Dedifferentiated amniotic fluid mesenchymal stem cell (primary cell): ENCODE measurements around the gene NR3C1.

ENCODE experiments used
- DNase-seq: peaks from one replicate; pipeline ENCODE4 v3.0.0-alpha.2; 2016; ENCODE audit errors: extremely low spot score

Gene NR3C1

DNA sequence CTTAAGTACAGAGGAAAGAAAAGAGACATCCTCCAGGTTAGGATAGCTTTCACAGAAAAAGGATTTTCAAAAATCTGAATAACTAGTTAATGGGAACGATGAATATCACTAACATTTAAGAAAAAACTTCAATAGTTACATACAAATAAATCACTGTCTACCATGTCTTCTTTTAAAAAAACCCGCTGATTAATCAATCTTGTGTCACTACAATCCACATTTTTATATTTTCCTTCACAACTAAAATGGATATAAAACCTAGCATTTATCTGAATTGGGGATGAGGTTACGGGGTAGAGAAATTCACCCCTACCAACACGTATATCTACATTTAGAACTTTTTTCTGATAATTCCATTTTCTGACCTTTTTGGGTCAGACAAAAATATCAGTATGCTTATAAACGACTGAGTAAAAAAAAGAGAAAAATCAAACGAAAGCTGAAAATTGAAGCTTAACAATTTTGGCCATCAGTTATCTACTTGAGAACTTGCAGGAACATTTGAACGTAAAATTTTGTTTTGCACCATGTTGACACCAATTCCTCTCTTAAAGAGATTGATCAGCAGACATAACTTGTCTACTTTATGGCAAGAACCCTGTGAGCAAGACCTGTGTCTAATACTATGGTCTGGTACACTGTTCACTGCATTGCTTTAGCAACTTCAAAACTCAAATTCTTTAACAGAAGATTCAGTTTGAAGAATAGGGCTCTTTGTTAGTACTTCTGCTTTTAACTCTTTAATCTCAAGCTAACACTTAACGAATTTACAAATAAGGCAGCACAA is 4.8 kb downstream of the NR3C1 start:
- DNase-seq: no peak

DNA sequence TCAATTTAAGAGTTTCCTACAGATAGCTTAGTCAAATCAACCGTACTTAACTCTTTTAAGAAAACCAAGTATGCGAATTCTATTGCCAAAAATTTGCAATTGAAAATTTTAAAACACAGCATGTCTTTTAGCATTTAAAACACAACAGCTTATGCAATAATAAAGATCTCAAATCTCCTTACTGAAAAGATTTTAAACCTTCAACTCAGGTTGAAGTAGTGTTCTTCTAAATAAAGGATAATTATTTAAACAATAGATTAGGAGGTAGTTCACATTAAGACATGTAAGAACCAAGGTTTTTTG is 5.5 kb downstream of the NR3C1 start:
- no peak for DNase-seq

DNA sequence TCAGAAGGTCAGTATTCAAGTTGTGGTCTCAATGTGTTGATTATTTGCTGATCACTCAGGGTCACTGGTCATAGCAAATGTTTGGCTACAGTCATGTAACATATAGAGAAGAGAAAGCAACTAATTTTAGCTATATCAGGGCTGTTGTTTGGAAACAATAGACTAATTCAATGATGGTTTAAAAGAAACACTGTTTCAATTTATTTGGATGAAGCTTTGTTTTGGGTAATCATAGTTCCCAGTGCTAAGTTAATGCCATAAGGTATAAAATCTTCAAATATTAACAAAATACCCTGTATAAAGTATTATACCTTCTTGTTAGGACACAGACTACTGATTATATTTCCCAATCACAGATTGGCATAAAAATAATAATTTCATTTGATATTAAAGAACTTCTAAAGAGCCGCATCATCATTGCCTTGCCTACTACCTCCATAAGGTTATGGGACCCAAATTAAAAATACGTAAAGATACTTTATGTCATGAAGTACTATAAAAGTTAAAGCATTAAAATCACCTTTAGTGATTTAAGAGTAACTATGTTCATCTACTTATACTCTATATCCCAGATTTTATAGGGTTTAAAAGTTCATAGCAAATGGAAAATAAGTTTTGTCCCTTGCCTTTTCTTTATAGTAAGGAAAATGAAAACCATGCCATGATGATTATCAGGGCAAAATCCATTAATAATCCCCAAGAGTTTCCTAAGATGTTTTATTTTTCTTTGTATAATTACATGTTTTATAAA is 6.0 kb downstream of the NR3C1 start:
- DNase-seq: no peak

DNA sequence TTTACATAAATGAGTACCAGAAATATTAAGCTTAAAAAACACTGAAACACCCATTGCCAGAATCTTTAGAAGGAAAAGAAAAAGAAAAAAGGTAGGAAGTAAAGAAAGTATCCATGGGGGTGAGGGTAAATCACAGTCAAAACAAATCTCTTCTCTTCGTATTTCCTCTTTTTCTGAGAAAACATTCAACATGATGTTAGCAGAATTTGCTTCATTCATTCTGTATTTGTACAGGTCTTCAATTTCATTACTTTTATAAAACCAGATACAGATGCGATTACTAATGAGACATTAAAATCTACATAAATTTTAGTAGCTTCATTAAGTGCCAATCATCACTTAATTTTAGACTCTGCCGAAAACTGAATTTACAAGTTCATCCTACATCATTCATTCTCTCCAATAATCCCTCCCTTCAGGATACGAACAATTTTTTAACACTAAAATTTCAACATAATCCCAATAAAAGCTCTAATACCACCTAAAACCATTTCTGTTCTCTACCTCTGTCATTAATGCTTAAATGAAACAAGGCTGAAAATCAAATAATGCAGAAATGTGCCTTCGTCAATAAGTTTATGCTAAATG is 7.0 kb downstream of the NR3C1 start:
- DNase-seq: no peak

DNA sequence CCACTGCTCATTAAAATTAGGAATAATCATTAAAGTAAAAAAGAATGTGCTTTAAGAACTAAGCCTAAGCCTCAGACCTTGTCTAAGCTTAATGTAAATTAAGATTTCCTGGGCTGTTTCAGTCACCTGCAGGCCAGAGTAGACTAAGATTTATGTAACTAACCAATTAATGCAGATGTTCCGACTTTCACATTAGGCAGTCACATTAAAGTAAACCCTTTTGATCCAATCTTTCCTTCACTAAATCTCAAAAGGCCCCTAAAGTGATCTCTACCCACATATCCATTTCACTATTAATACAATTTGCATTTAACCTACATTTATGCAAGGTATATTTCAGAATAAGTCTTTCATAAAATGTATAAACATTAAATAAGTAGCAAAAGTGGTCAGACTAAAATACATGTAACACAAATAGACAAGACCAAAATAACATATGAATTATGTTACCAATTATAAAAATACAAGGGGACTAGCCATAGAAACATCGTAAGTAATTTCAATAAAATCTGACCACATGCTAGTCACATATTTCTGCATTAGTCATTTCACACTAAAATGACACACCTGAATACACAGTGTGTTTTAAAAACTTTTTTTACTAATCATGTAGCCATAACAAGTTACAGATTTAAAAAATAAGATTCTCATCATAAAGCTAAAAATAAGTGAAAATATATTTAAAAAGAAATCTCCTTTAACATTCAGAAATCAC is 7.7 kb downstream of the NR3C1 start:
- DNase-seq: no peak

DNA sequence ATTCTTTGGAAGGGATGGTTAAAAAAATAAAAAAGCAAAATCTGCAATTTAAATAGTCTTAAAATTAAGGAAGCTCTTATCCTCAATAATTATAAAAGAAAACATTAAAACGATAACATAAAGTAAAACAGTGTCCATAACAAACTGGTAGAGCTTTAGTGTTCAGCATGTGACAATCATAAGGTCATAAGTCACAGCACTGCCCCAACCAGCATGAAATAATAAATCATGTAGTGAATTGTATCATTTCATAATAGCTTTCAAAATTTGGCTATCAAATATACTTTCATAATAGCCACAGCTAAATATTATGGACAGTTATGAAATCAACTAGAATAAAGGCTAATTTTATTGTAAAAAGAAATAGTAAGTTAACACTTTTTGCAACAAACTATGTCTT is 10.0 kb downstream of the NR3C1 start:
- no peak for DNase-seq

DNA sequence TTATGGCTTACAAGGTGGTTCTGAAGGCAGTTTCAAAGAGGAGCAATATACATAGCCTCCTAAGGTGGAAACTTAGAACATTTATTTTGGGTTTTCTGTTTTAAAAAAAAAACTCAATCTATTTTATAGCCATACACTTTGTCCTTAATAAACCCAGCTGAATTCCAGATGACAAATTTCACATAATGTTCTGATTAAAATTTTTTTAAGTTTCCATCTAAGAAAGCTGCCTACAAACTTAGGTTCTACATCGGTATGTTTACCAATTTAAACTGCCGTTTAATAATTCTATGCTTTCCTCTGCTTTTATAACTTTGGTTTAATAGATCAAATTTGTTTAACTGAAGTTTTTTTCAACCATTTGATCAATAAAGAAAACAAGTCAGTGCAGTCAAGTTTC is 12.5 kb downstream of the NR3C1 start:
- DNase-seq: peak; percentile 42

DNA sequence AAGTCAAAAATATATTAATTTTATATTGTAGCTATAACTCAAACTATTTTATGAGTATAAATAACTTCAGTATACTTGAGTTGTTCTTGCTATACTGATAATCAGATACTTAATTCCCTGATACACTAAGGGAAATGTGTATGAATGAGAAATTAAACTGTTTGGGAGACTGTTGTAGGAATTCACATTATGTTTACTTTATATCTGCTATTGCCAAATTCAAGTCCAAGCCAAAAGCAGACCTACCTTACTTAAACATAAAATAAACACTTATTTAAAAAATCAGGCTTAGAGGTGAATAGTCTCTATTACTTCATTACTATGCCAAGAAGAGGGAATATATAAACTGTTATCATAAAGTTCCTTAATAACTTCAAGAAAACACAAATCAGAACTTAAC is 13.2 kb downstream of the NR3C1 start:
- DNase-seq: no peak

DNA sequence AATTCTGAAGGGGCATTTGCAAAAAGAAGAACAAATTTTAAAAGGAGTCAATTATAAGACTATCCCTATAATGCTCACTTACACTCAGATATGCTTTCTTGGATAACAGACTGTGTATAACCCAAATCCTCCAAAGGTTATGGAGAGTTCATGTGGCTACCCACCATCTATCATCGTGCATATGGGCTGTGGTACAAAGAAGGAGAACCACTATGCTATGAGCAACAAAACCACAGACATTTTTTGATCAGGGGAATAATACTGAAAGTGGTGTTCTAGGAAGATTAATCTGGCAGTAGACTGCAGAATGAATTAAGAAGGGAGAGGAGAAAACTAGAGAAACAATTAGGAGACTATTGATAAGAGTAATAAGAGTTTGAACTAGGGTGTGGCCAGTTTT is 16.8 kb downstream of the NR3C1 start:
- DNase-seq: no peak

DNA sequence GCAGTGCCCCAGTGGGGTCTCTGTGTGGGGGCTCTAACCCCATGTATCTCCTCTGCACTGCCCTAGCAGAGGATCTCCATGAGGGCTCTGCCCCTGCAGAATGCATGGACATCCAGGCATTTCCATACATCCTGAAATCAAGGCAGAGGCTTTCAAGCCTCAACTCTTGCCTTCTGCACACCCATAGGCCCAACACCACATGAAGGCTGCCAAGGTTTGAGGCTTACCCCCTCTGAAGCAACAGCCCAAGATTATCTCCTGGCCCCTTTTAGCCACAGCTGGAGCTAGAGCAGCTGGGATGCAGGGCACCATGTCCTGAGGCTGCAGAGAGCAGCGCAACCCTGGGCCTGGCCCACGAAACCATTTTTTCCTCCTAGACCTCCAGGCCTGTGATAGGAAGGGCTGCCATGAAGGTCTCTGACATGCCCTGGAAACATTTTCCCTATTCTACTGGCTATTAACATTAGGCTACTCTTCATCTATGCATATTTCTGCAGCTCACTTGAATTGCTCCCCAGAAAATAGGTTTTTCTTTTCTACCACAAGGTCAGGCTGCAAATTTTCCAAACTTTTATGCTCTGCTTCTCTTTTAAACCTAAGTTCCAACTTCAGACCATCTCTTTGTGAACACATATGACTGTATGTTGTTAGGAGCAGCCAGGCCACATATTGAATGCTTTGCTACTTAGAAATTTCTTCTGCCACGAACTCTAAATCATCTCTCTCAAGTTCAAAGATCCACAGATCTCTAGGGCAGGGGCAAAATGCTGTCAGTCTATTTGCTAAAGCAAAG is 18.4 kb downstream of the NR3C1 start:
- DNase-seq: no peak

DNA sequence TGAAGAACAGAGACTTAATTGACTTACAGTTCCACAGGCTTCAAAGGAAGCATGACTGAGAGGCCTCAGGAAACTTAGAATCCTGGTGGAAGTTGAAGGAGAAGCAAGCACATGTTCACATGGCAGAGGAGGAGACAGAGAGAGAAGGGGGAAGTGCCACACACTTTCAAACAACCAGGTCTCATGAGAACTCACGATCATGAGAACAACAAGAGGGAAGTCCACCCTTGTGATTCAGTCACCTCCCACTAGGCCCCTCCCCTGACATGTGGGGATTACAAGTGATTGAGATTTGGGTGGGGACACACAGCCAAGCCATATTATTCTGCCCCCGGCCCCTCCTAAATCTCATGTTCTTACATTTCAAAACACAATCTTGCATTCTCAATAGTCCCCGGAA is 19.5 kb downstream of the NR3C1 start:
- no peak for DNase-seq

DNA sequence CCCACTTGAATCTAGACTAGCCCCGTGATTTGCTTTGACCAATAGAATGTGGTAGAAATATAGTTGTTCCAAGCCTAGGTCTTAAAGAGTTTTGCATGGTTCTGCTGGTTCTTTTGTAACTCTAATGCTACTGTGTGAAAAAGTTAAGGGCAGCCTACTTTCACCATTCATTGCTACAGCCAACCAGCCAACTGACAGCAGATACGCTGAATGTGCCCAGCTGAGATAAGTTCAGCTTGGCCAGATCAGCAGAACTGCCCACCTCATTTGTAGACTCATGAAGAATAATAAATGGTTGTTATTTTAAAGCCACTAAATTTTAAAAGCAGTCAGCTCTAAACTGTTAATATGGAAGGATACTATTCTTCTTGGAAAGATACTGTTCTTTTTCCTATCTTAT is 23.9 kb downstream of the NR3C1 start:
- no peak for DNase-seq

DNA sequence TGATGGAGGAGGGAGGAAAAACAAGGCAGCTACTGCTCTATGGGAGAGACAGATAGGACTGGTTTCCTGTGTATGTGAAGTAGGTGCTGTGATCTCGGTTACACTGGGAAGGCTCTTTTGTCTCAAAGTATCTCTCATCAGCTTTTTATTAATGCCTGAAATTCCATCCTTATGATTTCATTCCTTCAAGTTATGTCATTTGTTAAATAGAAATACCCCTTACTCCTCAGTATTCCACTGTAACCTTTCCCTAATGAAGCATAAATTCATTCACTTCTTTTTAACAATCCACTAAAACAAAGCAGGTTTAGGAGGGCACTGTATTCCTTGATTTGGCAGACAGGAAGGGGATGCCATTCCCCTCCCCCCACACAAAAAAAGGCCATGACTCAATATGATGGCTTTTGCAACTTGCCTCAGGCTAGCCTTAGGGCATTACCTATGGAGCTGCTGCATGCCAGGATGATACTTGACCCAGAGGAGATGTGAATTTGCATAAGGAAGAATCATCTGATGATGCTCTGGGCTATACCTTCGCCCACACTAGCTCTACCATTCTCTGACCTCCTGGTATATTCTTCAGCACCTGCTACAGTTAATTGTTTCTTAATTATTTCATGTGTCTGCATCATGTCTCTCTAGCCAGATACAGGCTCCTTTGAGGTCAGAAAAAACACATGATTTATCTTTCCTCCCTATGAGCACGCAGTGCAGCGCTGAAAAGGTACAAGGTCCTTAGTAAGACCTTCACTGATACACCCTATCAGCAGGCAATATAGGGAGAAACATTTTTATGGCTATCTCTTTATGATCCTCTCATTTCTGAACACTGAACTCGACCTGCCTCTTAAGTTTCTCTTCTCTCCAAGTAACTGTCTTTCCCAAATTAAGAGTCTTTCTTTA is 26.3 kb downstream of the NR3C1 start:
- DNase-seq: no peak

DNA sequence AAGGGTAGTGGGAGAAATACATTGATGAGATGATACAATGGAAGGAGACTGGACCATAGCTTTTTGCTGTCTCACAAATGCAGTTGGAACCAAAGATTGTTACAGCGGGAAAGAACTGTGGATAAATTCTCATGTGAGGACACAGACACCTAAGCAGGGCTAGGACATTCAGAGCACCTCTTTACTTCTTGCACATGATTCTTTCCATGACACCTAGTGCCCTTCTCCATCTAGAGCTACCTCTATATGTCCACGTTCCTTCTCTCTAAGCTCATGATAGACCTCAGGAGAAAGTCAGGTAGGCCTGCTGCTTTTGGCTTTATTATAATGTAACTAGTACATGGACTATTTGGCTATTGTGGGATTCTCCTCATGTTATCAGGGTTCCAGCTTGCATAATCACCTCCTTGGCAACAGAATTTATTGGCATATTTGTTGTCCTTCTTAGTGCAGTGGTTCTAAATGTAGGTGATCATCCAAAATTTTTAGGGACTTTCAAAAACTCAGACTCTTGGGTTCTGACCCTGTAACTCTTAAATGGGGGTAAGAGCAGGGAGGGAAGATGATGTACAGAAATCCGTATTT is 27.2 kb downstream of the NR3C1 start:
- no peak for DNase-seq

DNA sequence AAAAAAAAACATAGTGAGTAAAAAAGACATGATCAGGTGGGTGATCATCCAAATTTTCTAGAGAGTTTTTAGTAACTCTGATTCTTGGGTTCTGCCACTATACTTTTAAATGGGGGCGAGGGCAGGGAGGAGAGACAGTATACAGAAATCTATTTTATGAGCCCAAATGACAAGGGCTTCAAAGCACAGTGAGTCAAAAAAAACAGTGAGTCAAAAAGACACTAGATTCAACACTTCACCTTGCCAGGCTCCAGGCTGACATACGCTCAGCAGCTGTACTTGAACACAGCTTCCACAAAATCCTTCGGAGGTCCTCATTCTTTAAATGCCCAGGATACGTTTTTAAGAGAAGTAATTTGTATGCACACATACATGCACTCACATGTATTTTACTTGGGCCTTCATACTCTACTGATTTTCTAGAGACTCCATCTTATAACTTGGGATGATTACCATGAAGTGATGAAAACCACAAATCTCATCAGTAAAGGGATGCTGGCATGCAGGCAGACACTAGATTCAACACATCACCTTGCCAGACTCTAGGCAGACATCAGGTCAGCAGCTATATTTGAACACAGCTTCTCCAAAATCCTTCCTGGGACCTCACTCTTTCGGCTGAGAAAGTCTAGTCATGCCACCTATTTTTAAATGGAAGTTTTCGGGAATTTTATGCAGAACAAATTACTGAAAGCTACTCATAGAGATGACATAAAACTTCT is 28.8 kb downstream of the NR3C1 start:
- no peak for DNase-seq

DNA sequence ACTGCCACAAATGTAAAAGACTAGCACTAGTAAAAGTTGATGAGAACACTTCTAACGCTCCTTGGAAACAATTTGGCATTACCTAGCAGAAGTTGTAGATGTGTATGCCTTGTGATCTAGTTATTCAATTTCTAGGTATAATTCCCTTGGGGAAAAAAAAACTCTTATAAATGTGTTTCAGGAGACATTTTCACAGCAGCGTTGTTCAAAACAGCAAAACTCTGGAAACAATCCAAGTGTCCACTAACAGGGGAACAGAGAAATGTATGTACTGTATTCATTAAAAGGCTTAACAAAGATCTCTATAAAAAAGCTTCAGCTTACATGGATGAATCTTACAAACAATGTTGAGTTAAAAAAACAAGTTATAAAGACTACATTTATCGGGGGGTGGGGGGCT is 30.4 kb downstream of the NR3C1 start:
- DNase-seq: no peak

DNA sequence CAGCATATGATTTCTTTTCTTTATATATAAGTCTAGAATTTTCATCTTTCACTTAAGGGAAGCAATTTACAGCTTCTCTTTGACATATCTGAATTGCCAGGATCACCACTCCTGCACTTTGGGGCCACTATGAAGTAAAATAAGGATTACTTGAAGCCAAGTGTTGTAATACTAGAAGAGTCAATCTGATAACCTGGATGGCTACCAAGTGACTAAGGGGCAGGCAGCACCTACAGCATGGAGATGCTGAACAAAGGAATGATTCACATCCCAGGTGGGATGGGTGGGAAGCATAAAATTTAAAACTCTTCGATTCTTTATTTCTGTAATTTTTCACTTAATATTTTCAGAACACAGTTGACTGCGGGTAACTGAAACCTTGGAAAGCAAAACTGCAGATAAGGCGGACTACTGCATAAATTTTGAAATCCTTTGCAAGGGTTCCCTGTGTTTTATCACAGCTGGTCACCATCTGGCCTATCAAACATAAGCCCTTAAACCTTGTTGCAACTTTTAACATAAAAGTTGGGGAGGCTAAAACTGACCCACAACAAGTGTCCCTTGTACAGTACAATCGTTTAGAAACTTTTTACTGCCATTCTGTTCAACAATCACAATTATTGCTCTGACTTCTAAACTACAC is 31.2 kb downstream of the NR3C1 start:
- DNase-seq: no peak

DNA sequence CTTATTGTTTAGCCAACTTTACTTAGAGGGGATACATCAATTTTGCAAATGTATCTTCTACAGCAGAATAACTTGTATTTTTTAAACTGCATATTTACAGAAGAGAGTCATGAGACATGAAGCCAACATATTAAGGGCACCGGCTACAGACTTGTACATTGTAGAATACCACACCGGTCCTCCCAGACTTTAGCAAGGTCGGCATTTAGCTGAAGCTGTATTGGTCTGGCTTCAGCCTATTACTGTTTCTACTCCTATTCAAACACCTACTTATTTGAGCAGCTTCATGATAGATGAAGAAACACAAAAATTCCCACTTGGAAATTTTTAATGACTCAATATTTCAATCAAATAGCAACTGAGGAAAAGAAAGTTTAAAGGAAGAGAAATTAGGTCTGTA is 33.0 kb downstream of the NR3C1 start:
- DNase-seq: no peak

DNA sequence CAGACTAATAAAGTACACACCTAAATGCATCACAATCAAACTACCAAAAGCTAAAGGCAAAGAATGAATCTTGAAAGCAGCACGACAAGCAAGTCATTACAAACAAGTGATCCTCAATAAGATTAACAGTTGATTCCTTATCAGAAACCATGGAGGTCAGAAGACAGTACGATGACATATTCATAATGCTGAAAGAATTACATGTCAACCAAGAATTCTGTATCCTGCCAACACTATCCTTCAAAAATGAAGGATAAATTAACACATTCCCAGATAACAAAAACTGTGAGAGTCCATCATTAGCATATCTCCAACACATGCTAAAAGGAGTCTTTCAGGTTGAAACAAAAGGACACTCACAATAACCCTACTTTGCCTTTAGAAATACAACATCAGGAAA is 39.4 kb downstream of the NR3C1 start:
- DNase-seq: no peak
